Psoas muscle (tissue), 8 donors: ENCODE results near the gene ATP8A2. TPM values are rescaled to one million over a fixed set of nuclear protein-coding genes. Genes with fewer than 3 reads are reported as not detected.

Experiments
- ATAC-seq, 4 donors: fragments of 200-7000 bp; cut with Tn5 transposase; one replicate each; pipeline ENCODE4 v1.9.1; 2020; ENCODE audit warnings: moderate library complexity in 3 of 4, mild to moderate bottlenecking in 2 of 4
- DNase-seq, 2 donors: peaks; one replicate each; pipeline ENCODE4 v3.0.0-alpha.2; 2020
- H3K27ac ChIP-seq: fragments of 200-600 bp; one replicate; pipeline ENCODE4 v1.8.0; 2022
- H3K27me3 ChIP-seq, 3 donors: fragments of 200-600 bp in 1 of 3; one replicate each; pipeline versions ENCODE4 v1.6.1 to v1.8.0; 2013 to 2022; ENCODE audit warnings: low read length in 2 of 3, mild to moderate bottlenecking in 2 of 3, moderate library complexity in 1 of 3; ENCODE audit not compliant: insufficient read depth in 3 of 3
- H3K36me3 ChIP-seq, 2 donors: fragments of 200-600 bp in 1 of 2; one replicate each; pipeline versions ENCODE4 v1.6.1 to v1.8.0; 2013 to 2022; ENCODE audit warnings: low read depth in 1 of 2, mild to moderate bottlenecking in 1 of 2, moderate library complexity in 1 of 2; ENCODE audit not compliant: insufficient read depth in 1 of 2
- H3K4me1 ChIP-seq: fragments of 200-600 bp; one replicate; pipeline ENCODE4 v1.8.0; 2022
- H3K4me3 ChIP-seq: fragments of 200-600 bp; one replicate; pipeline ENCODE4 v1.8.0; 2022; ENCODE audit warnings: mild to moderate bottlenecking
- H3K9me3 ChIP-seq: fragments of 200-600 bp; one replicate; pipeline ENCODE4 v1.8.0; 2022
- CTCF ChIP-seq: fragments of 200-600 bp; IDR thresholded peaks from one replicate; pipeline ENCODE4 v1.8.0; 2022; ENCODE audit warnings: antibody characterized with exemption
- WGBS, 3 donors: extraction: QIAGEN DNeasy Blood & Tissue Kit; methylation state at CpG; one replicate each; pipeline versions ENCODE4 v1.1.6 to v1.1.7; 2013; 5-methylcytosine and 5-hydroxymethylcytosine counted together
- intact Hi-C, 2 donors: fragments of 100-400 bp; cut with DNase I; formaldehyde crosslinking; loops; one replicate each; pipeline versions ENCODE4 v1.11.0 to v1.14.2; 2022
- polyA plus RNA-seq, 3 donors: library from polyadenylated mRNA; stranded (reverse); fragments of 200-250 nt; gene quantifications; one replicate each; pipeline ENCODE4 v1.2.3, GENCODE V29; 2013
- total RNA-seq, 4 donors: library from RNA; stranded (reverse); fragmentation: NEBNext Ultra II Directional in 2 of 4; extraction: Animal tissue kit (Norgen Biotek cat#: 25700) in 2 of 4; gene quantifications; one replicate each; pipeline versions ENCODE4 v1.2.1 to v1.2.4, GENCODE V29; 2021 to 2023
- donor health status: healthy with polysubstance abuse.
- donor health status: DM: no; HTN: no; CAD: no; lungs with moderate emphysema.
- donor health status: Bipolar disorder and iron deficiency.
- donor health status: healthy.
- donor health status: DM: yes; HTN: yes; CAD: no.
- donor health status: DM: no; HTN: no; CAD: no.
- donor health status: DM: no; HTN: no; CAD: no.
- donor health status: DM: yes; HTN: yes; CAD: no.

The ATP8A2 gene
- total and polyA plus RNA-seq, 7 donors, result 0.02 to 0.22 (median 0.04) TPM; not detected in 2

- 92 to 97% (median 93%) methylated on average over 4 of the region's 4 CpGs for WGBS, 3 donors
- intact Hi-C loops, result no loop called here
- H3K9me3 ChIP-seq, result no peaks in the 10 kb centered on the region
- no peak overlapping the region for H3K27ac ChIP-seq
- H3K4me1 ChIP-seq, result no peaks in the 10 kb centered on the region
- DNase-seq (no peak), ATAC-seq (no peak)
- H3K4me3 ChIP-seq, result no peak overlapping the region
- H3K36me3 ChIP-seq, result no peaks in the 10 kb centered on the region
- no peaks in the 10 kb centered on the region for H3K27me3 ChIP-seq
- no peak for TF ChIP-seq CTCF
Measured at GRCh38 chr13:25846222-25846984, 474.6 kb downstream of the ATP8A2 start.

- H3K27ac ChIP-seq, result no peak overlapping the region
- no peaks in the 10 kb centered on the region for H3K9me3 ChIP-seq
- H3K4me3 ChIP-seq, result no peak overlapping the region
- no peaks in the 10 kb centered on the region for H3K4me1 ChIP-seq
- 75 to 82% (median 82%) methylated on average over 5 of the region's 5 CpGs for WGBS, 3 donors
- TF ChIP-seq CTCF, result no peak
- DNase-seq (no peak), ATAC-seq (no peak)
- H3K36me3 ChIP-seq, result no peaks in the 10 kb centered on the region
- intact Hi-C loops, result no loop called here
- no peaks in the 10 kb centered on the region for H3K27me3 ChIP-seq
Measured at GRCh38 chr13:25847145-25847544, 475.4 kb downstream of the ATP8A2 start.

- no peak overlapping the region for H3K27ac ChIP-seq
- DNase-seq (no peak), ATAC-seq (no peak)
- intact Hi-C loops, result no loop called here
- H3K9me3 ChIP-seq, result no peaks in the 10 kb centered on the region
- WGBS, 3 donors, result 81 to 86% (median 82%) methylated on average over 11 of the region's 11 CpGs
- no peak overlapping the region for H3K4me3 ChIP-seq
- no peaks in the 10 kb centered on the region for H3K36me3 ChIP-seq
- no peaks in the 10 kb centered on the region for H3K4me1 ChIP-seq
- no peak for TF ChIP-seq CTCF
- no peaks in the 10 kb centered on the region for H3K27me3 ChIP-seq
Measured at GRCh38 chr13:25847635-25848626, 476.2 kb downstream of the ATP8A2 start.

- DNase-seq, result no peak
- 78 to 79% (median 79%) methylated on average over 8 of the region's 8 CpGs for WGBS, 3 donors
- Histone ChIP-seq H3K36me3 (no peaks in the 10 kb centered on the region), H3K9me3 (no peaks in the 10 kb centered on the region), H3K27ac (no peak overlapping the region), H3K4me3 (no peak overlapping the region), H3K4me1 (no peaks in the 10 kb centered on the region), H3K27me3 (no peaks in the 10 kb centered on the region)
- no peak for TF ChIP-seq CTCF
- ATAC-seq, result no peak
- intact Hi-C loops, result no loop called here
Measured at GRCh38 chr13:25848812-25849745, 477.3 kb downstream of the ATP8A2 start.
